Stimulated activated CD4-positive, alpha-beta T cell treated with anti-CD3 and anti-CD28 coated beads, Interleukin-12 subunit alpha, Interleukin-12 subunit beta, amount 100 ng/mL, for 4 hours (primary cell): Measurements from ENCODE around the gene KNSTRN.
A peak's percentile ranks its signal among the peaks of the same experiment; 100 is the strongest.

Experiments
- DNase-seq: peaks from one replicate; pipeline ENCODE4 v3.0.0-alpha.2; 2020

The KNSTRN gene

DNA sequence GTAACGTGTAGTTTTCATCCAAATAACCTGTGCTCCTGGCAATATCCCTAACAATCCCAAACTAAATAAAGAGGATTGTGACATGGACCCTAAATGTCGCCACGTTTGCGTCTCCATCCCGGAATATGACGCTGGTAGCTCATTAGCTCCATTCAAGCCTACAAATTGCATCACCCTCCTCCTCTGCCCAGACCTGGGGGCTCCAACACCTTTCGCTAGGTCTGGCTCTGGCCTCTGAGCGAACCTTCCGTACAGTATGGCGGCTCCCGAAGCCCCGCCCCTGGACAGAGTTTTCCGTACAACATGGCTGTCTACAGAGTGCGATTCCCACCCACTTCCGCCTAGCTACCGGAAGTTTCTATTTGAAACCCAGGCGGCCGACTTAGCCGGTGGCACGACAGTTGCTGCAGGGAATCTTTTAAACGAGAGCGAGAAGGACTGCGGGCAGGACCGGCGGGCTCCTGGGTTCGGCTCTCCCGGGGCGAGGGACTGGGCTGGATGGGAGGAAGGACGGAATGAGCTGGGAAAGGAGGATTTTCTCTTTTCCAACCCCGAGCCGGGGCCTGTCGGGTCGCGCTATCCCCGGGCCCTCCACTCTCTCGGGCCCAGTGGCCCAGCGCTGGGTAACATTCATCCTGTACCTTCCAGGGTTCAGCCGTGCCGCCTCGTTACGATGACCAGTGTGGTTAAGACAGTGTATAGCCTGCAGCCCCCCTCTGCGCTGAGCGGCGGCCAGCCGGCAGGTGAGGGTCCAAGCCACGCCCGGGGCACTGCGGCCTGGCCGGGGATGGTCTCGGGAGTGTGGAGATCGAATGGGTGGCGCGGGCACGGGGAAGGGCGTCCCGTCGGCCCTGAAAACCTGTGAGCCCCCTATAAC lies at the start of gene KNSTRN:
TSS of gene KNSTRN (plus strand) at position 142 of the 877 bp plus-strand sequence. CDS start at position 257, 115 bp downstream.
- DNase-seq: peak; percentile 89

DNA sequence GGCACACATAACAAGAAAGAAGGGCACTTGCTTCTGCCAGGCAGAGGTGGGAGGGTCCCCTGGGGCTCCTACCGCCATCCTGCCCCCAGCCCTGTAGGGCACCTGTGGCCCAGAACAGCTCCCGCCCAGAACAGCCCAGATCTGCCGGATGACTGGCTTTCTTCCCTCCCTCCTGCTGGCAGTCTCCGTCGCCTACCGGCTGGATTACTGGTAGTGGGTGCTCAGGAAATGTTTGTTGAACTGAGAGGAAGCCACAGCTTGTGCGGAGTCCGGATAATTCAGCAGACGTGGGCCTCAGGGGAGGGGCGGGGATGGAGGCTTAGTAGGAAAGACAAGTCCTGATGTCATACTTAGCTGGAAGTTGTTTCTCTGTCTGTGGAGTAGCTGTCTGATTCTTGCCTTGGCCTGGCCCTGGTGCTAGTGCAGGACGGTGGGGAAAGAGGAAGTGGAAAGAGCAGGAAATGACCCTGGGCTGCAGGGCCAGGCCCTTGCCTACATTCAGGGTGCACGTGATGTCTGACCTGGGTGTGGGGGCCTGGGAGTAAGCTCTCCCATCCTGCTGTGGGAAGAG lies 48.5 kb upstream of the KNSTRN start:
- no peak for DNase-seq

DNA sequence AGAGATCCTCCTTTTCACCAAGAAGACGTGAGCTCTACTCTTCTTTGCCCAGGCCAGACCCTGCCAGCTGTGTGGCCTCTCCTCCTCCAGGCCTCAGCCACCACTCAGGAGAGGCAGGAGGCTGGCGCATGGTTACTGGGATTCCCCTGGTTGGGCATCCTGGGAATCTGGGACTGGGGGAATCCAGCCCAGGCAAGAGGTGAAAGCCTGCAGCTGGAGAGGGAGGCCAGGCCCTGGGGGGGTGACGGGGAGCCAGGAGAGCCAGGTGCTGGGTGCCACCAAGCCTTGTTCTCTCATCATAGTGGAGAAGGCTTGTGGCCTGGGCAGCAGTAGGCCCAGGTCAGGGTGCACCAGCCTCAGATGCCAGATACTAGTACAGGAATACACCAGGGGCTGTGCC lies 48.0 kb upstream of the KNSTRN start:
- no peak for DNase-seq

- DNase-seq: no peak
Measured at GRCh38 chr15:40334941-40335795, 47.4 kb upstream of the KNSTRN start.

DNA sequence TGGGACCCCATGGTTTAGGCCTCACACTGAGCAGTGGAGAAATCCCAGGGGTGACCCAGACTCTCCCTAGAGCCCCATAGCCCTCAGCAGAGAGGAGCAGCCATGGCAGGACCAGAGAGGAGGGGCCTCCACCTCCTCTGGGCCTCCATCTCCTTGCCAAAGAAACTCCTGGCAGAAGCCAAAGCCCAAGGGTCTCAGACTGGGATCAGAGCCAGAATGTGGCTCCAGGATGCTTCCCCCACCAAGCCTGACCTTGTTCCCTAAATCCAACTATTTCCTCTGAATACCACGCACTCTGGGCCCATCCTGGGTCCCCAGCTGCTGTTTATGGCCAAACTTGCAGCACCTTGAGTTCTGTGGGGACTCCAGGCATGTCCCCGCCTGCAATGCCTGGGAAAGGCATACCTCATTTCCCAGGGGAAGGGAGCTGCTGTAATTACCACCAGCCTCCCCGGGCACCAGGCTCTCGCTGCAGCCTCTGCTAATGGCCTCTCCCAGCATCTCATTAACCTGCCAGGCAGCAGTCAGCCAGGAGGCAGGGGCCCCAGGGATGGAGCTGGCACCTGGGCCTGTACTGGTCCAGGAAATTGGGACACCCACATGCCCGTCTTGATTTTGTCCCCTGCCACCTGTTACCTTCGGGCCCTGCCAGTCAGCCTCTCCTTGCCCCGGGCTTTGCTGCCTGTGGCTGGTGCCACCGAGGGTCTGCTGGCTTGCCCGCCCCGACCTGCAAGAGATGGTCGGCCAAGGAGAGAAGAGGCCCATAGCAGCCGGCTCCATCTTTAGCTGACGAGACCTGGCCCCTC lies 46.4 kb upstream of the KNSTRN start:
- no peak for DNase-seq

DNA sequence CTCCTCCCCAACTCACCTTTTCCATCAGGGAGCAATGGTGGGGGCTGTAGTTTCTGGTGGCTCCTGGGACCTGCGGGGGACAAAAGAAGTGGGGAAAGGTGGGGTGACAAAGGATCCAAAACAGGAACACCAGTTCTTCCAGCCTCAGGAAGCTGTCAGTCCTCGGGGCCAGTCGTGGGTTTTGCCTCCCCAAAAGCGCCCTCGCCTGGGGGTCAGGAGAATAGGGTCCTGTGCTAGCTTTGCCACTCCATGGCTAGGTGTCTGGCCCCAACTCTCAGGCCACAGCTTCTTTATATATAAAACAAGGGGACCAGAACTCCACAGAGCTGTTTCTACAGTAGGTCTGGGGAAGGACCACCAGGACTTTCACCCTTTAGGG lies 45.8 kb upstream of the KNSTRN start:
- no peak for DNase-seq

- no peak for DNase-seq
Measured at GRCh38 chr15:40337597-40337996, 44.9 kb upstream of the KNSTRN start.

- DNase-seq: peak; percentile 77
Measured at GRCh38 chr15:40338041-40338657, 44.4 kb upstream of the KNSTRN start.

- DNase-seq: no peak
Measured at GRCh38 chr15:40338921-40339620, 43.5 kb upstream of the KNSTRN start.

DNA sequence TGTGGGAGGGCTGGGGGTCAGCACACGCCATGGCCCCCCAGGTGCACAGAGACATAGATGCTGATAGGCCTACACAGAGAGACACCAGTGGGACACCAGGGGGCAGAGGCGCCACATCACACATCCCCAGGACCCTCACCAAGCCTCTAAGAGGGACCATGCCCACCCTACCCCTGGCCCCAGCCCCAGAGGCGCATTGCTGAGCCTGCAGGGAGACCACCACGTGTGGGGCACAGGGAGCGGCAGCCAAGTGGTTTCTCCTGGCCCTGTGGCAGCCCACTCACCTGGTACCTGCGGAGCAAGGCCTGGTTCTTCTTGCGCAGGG lies 42.9 kb upstream of the KNSTRN start:
- no peak for DNase-seq

DNA sequence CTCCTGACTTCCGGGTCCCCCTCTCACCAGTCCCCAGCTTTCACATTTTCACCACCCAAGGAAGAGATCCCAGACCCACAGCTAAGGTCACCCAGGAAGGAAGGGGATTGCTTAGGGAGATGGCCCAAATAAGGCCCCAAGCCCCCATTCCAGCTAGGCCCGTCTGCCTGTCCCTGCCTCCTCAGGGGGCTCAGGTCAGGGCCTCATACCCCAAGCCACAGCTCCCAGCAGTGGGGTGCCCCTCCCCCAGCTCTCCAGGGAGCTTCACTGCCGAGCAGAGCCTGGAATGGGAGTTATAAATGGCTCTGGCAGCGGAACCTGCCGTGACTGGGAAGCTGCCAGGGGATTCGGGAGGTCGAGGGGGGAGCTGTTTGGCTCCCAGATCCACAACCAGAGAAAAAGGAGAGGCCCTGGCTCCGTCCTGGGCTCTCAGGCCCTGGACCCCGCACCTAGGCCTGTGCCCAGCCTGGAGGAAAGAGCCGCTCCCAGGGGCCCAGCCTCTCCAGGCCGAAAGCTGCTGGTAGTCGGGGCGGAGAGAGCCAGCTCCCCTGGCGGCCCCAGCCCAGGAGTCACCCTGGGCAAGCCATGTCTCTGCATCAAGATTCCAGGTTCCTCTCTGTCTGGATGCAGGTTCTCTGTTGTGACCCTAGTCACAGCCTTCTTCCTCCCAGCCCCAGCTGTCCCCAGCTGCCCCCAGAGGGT lies 42.3 kb upstream of the KNSTRN start:
- no peak for DNase-seq

DNA sequence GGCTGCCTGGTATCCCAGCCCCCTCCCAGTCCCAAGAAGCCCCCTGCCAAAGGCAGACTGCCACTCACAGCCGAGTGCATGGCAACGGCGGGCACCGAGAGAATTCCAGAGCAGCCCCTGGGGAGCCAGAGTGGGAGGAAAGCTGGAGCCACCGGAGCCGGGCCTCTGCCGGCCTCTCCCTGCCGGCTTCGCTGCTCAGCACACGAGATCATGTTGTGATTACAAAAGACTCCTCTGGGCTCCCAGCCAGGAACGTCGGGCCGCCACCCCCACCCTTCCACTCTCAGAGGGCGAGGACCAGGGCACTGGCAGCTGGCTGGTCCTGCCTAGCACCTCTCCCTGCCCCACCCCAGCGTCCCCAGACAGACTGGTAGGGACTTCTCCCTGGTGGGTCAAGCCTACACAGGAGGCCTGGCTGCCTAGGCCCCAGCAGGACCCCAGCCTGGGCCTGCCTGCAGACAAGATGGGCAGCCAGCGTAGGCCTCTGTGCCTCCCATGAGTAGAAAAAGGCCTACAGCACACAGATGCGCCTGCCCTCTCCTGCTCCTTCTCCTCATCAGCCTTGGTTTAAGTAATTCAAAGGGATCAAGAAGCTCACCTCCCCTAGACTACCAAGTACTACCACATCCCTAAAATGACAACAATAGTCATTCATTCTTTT lies 41.7 kb upstream of the KNSTRN start, which contains the start of gene CCDC9B:
TSS of gene CCDC9B (minus strand) at position 200 of the 661 bp plus-strand sequence. CDS start at position 80, 120 bp downstream.
- no peak for DNase-seq

DNA sequence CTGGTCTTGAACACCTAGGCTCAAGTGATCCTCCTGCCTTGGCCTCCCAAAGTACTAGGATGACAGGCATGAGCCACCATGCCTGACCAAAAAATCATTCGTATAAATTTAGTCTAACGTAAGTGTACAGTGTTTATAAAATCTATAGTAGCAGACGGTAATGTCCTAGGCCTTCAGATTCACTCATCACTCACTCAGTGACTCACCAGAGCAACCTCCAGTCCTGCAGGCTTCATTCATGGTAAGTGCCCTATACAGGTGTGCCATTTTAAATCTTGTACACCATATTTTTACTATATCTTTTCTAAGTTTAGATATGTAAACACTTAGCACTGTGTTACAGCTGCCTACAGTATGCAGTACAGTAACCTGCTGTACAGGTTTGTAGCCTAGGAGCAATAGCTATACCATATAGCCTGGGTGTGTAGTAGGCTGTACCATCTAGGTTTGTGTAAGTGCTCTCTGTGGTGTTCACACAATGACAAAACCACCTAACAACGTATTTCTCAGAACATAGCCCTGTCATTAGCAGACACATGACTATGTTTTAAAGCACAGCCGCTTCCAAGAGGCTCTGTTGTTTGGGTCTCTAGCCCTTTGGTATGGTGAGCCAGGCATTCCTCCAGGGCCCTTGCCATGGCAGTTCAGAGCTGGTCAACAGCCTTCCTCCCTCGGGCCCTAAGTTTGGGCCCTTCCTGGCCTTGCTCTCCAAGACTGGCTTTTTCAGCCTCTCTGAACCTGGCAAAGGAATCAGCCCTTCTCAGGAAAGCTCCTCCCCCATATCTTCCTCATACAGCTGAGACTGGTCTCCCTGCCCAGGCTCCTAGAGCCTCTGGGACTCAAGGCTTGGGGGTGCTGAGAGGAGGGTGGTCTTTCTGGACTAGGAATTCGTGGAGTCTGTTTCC lies 39.9 kb upstream of the KNSTRN start:
- DNase-seq: no peak

GRCh38 chr15:40343512-40343911 lies 39.0 kb upstream of the KNSTRN start:
- DNase-seq: no peak

DNA sequence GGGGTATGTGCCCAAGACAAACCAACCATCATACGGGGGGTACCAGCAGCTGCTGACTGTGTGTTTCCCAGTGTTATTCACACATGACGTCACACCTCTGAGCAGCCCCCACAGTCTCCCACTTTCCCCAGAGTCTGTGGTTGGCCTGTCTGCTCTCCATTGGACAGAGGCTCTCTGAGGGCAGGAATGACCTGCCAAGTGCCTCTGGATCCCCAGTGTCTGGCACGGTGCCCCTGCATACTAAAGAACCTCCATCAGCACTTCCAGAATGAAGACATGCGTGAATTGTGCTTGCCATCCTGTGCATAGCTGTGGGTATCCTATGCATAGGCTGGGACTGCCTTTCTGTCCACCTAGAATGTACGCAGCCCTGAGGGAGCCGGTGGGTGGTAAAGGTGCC lies 38.3 kb upstream of the KNSTRN start:
- no peak for DNase-seq

- peak; percentile 65 for DNase-seq
Measured at GRCh38 chr15:40344631-40345120, 37.8 kb upstream of the KNSTRN start.

GRCh38 chr15:40345225-40345866 lies 37.2 kb upstream of the KNSTRN start:
- no peak for DNase-seq

DNA sequence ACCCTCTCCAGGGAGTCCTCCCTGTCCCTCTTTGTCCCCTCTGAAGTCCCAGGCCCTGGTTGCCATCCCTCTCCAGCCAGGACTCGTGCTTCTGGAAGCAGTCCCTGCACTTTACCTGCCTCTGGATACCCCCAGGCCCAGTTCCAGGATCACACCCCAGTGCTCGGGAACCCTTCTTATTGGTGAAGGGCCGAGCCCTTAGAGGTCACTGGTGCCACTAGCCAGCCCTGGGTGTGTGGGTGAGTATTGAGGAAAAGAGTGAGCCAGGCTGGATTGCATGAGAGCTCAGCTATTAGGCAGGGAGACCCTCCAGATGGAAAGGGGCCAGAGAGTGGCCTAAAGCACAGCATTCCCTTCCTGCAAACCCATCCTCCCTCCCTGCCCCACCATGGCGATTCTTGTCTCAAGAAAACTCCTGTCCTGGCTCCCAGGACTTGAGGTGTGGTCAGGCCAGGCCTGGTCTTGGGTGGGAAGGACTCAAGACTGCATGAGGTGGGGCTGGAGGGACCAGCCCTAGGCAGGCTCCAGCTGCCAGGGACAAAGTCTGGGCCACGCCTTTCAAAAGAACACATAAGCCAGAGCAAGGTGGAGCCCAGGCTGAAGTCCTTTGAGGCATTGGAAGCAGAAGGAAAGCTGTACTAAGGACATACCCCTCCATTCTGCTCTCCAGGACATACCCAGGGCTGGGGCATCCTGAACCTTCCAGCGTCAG lies 36.5 kb upstream of the KNSTRN start:
- DNase-seq: no peak
